DMS 273 (cell line): ENCODE measurements around the gene C12orf50.
A peak's percentile ranks its signal among the peaks of the same experiment; 100 is the strongest.
"Not testable (repeated sequence)": the region's sequence is repeated elsewhere in the genome, so short reads cannot be mapped to it uniquely, and the experiment has no call there.

Experiments used
- DNase-seq: peaks from one replicate; lab custom pipeline; 2025; ENCODE audit not compliant: unreplicated experiment; lab: John Stamatoyannopoulos, UW

Gene C12orf50

DNA sequence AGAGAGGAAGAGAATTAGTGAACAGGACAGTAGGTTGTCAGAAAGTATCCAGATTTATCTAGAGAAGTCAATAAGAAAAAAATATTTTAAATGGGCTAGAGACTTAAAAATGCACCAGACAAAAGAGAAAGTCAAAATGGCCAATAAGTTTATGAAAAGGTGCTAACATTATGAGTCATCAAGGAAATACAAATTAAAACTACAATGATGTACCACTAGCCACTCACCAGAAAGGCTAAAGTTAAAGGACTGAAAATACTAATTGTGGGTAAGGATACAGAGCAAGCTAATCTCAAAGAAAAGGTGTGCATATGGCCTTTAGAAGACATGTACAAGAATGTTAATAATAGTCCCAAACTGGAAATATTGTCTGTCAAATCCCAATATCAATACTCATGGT, 37.7 kb downstream of the C12orf50 start:
- DNase-seq, result no peak

DNA sequence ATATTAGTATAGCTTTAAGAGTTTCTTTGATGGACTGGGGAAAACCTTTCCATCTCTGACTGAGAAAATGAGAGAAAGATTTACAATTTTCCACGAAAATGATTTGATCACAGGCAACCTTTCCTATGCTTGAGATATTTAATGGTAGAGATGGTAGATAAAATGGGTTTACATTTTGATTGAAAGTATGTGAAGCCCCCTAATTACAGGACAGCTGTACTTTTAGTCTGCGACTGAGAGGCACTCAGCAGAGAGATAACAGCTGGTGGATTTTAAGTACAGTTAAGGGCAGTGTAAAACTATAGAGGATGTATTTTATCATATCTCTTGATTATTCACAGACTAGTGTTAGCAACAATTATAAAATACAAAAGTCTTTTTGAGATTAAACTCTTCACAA, 40.7 kb downstream of the C12orf50 start:
- DNase-seq, result peak; percentile 1

DNA sequence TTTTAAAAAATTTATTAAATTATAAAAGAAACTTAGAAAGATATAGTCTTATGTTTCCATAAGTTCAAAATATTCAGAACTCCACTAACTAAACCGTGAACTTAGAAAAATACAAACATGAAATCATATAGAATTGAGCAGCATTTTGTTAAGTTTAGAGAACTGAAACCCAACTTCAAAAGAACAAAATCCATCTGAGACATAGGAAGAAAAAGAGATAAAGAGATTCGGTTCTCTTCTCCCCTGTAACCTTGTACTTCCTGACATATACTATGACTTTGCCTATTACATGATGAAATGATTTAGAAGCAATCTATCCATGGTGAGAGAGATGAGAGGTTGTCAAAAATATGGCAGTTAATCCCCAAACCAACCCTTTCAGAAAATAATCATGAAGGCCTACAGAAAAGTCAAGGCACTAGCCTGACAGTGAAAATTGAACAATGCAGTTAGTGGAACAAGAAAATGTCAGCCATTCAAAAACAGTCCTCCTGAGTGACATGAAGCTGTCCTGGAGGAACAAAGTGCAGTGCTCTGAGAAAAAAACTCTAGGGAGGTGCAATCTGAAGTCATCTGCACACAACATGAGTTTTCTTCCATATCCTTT, 44.0 kb downstream of the C12orf50 start:
- no peak for DNase-seq

DNA sequence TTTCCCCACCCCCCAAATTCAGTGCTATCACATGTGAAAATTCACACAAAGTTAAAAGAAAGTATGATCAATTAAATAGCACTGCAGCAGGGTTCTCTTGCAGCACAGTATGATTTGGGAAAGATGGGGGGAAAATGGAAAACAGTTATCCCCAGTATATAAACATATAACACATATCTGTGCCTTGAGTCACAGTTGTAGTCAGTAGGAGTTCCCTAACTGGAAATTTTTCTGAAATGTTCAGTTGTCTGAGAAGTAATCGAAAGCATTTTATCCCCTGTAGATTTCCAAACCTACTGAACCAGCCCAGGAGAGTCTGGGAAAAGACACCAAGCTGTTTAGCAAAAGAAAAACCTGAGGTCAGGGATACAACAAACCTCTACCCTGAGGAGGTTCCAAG, 47.0 kb downstream of the C12orf50 start:
- DNase-seq, result no peak

DNA sequence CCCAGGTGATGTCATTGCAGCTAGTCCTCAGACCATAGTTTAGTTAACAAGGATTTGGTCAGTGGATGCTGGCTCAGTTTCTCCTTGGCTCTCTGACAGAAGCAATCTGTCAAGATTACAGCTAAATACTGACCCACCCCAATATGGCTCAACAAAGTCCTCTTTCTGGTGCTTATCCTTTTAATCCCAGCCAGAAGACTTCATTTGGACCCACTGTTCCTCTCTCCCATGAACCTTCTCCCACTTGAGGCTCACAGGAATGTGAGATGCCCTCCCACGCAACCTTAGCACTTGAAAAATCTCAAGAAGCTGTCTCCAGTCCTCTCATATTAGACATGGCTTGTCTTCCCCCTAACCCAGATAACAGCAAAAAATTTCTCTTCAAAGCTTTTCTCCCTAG, 47.7 kb downstream of the C12orf50 start:
- DNase-seq, result no peak

DNA sequence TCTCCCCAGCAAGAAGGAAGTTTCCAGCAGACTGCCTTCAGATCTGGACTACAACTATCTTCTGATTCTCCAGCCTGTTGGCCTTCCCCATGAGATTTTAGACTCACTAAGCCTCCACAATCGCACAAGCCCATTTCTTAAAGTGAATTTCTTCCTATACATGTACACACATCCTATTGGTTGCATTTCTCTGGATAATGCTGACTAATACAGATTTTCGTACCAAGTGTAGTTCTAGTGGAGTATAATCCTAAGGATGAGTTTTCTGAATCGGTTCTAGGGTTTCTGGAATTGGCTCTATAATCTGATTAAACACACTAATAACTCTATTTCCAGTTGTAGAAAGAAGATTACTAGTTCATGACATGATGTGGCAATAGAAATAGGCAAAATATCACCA, 53.3 kb downstream of the C12orf50 start:
- DNase-seq, result no peak

DNA sequence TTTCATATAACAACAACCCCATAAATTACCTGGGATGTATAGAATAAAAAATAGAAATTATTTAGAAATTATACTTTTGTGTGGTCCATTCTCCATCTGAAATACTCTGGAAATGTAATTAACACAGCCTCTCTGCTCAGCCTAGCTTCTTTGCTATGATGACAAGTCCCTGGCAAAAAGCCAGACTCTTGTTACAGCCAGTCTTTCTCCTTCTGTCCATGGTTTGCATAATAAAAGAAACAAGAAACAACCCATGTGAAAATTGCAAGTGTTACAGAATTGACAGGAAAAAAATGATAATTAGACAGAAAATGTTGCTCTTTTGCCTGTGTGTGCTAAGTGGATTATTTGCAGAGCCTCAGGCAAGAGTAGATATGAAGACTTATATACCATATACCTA, 61.3 kb downstream of the C12orf50 start:
- peak; percentile 71 for DNase-seq

DNA sequence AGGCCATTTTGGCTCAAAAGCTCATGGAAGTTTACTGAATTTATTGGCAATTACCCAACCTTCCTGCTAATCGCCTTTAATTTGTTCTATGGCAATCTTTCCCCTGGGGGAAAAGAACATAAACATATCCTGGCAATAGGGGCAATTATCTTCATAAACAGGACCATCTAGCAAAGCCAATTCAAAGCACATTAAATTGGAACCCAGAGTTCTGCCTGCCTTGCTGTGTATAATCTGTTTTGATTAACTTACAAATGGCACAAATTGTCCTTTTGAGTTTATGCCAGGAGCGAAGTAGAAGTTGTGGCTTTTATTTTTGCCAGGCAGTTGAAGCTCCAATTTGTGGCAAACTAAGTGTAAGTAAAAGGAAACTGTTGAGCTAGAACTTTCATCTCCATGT, 68.6 kb downstream of the C12orf50 start:
- no peak for DNase-seq

DNA sequence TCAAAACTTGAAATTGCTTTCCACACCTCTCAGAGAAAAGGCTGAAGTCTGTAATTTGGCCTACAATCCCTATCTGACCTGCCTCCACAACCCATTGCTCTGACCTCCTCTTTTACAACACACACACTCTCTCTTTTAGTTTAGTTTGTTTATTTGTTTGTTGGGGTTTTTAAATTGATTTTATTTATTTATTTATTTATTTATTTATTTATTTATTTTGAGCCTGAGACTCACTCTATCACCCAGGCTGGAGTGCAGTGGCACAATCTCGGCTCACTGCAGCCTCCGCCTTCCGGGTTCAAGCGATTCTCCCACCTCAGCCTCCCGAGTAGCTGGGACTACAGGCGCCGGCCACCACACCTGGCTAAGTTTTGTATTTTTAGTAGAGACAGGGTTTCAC, 75.2 kb downstream of the C12orf50 start:
- DNase-seq, result not testable (repeated sequence)

DNA sequence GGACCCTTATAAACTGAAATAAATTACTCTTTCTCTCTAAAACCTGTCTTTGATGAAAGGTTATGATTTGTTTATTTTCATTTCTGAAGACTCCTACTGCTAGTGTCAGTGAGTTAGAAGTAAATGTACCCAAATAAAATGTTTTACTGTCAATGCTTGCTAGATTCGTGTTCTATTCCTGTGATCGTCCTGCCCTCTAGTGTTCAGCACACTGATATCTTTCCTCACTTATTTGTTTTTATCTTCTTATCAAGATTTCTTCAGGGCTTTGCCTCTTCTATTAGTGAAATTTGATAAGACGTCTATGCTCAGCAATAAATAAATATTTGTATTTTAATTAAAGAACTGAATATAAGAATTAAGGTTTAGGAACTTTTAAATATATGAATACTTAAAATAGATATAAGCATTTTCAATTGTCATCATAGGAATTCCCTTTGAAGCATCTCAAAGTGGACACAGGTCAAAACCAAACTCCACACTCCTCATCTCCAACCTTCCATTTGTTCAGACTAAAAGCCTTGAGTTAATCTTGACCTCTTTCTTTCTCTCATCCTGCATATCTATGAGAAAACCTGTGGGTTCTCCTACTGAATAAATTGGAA, 75.8 kb downstream of the C12orf50 start:
- peak; percentile 68 for DNase-seq

DNA sequence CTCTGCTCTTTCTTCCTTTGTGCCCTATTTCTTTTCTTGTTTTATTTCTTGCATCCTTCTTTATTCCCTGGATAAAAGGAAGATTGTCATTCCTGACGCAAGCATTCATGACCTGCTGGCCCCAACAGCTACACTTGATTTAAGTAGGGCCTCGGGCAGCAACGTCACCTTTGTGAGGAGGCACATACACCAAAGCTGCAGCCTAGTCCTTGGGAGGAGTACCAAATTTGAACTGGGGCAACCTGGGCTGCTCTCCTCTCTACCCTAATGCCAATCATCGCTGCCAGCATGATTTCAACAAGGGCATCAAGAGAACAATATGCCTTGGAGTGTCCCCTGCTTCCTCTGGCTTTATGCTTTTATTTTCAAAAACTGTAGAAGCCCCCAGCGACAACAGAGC, 76.4 kb downstream of the C12orf50 start:
- no peak for DNase-seq

DNA sequence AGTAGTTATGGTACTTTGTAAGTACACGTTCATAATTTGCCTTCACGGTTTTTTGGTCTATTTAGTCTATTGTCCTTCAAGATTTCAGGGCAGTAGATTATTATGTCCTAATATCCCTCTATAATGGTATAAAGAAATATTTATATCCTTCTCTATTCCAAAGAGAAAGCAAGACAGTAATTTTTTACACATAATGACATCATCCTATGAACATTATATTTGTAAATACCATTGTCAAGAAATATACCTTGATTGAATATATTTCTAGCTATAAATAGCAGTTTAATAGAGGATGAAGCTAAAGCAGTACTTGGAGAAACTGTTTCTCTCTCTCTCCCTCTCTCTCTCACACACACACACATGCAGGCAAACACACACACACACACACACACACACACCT, 77.0 kb downstream of the C12orf50 start:
- no peak for DNase-seq

DNA sequence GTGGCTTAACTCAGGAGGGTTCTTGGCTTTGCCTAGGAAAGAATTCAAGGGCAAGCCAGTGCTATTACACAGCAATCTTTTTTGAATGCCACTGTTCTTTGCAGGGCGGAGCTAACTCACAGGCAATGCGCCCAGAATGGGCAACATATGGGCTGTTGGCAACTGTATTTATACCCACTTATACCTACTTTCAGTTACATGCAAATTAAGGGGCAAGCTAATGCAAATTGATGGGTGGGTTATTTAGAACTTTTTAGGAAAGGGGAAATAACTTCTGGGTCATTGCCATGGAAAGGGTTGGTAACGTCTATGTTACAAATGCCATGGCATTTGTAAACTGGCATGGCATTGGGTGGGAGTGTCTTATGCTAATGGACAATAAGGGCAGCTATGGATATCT, 85.4 kb downstream of the C12orf50 start:
- DNase-seq, result peak; percentile 81

DNA sequence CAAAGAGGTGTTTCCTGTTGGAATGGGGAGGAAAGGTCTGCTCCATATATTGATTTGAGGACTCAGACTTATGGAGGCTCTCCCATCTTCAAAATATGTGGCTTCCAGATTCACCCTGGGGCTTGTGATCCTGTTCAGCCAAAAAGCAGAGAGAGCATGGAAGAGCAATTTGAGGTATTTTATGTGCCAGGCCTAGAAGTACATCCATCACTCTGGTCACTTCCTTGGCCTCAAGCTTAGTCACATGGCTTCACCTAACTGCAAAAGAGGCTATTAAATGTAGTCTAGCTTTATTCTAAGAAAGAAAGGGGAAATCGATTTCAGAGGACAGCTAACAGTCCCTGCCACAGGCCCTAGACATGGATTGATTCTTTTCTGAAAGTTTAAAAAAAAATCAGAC, 86.2 kb downstream of the C12orf50 start:
- DNase-seq, result no peak

DNA sequence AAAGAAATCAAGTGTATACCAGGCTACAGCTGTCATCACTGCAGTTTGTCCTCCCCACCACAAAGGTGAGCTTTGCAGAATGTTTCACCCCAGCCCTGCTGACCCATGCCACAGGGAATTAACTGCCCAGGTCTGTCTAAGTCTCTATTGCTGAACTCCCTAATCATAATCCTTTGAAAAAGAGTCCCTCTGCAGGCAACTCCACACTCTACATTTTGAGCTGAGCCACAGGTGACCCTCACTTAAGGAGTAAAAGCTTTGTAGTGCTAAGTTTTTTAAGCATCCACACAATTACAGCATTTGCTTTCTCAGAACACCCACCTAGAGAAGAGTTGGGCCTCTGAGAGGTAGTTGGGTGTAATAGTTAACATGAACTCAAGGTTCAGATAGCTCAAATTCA, 90.0 kb downstream of the C12orf50 start:
- no peak for DNase-seq

DNA sequence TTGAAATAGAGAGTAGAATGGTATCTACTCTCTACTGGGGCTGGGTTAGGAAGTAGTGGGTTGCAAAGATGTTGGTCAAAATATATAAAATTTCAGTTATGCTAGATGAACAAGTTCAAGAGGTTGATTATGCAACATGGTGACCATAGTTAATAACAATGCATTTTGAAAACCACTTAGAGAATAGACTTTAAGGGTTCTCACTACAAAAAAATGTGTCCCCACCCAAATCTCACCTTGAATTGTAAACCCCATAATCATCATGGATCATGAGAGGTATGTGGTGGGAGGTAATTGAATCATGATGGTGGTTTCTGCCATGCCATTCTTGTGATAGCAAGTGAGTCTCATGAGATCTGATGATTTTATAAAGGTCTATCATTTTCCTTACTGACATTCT, 94.0 kb downstream of the C12orf50 start:
- no peak for DNase-seq

DNA sequence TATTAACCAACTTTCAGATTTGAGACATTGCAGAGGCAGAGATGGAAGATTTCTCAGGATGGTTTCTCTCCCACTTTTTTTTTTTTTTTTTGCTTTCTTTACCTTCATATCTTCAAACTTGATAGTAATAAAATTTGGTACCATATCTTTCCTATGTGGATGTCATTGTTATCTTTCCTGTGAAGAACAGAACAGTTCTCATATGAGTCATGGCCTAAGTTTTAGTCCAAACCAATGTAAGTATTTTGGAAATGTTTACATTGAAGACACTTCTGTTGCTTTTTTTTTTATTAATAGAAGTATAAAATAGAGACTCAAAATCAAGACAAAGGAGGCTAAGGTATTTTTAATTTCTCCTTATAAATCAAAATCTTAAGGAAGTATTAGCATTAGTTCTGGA, 95.2 kb downstream of the C12orf50 start:
- DNase-seq, result no peak

DNA sequence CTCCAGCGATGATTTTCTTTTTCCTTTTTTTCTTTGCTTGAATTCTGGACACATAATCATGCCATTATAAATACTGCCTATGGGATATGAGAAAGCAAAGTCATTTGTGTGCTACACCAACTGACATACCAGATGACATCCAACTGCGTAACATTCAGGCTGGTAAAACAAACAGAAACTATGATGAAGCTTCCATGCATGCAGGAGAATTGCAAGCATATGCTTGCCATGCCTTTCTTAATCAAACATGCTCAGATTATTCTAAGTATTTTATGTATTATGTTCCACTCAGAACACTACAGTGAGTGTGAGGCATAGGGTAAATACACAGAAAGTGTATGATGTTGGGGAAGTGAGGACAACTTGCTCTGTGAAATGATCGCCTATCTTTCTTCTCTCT, 97.4 kb downstream of the C12orf50 start:
- no peak for DNase-seq

DNA sequence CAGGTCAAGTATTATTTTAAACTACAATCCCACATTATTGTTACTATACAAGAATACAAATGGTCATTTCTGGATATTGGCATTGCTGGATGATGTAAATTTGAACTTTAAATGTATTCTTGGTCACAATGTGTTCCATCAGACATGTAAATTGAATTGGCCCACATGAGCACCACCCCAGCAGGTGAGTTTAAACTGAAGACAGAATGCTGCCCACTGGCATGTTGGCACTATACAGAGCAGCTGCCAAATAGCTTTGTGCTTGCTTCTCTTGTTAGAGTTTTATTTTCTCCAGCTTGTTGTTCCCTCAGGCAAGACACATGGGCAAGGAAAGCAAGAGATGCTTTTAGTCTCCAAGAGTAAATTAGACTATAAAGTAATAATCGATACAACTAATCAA, 98.6 kb downstream of the C12orf50 start:
- DNase-seq, result peak; percentile 72
